HG02840 (cell line): Measurements from ENCODE around the gene ARL16.
"Not testable (repeated sequence)": the region's sequence is repeated elsewhere in the genome, so short reads cannot be mapped to it uniquely, and the experiment has no call there.

Experiments
- ATAC-seq: cut with Tn5 transposase; IDR thresholded peaks from one replicate; pipeline ENCODE4 v1.9.1; 2021; ENCODE audit warnings: mild to moderate bottlenecking, moderate library complexity, moderate number of reproducible peaks; ENCODE audit not compliant: unreplicated experiment, low FRiP score

The ARL16 gene

GRCh38 chr17:81696218-81696941 is 12.8 kb upstream of the ARL16 start:
- no peak for ATAC-seq

DNA sequence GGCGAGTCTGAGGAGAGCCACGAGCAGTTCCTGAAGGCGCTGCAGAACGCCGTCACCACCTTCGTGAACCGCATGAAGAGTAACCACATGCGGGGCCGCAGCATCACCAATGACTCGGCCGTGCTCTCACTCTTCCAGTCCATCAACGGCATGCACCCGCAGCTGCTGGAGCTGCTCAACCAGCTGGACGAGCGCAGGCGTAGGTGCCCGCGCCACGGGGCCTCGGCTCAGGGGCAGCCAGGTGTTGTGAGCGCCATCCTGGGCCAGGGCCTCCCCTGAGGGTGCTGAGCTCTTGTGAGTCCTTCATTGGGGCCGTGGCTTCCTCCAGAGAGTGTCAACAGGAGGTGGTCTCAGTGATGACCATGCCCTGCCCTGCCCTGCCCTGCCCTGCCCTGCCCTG is 12.2 kb upstream of the ARL16 start:
- ATAC-seq, result no peak

DNA sequence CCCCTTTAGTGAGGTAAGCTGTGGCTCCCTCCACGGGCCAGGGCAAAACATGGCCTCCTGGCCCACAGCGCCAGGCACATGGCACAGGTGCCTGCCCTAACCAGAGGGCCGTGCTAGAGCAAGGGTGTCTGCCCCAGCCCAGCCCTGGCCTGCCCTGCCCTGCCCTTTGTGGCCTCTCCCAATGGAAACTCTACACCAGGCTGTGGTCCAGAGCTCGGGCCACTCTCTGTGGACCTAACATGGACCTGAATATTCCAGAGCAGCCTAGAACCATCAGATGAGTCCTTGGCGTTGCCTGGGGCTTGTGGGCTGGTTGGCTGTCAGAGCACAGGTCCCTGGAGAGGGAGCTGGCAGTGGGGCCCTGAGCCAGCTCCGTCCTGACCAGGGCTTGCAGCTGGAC is 11.6 kb upstream of the ARL16 start:
- no peak for ATAC-seq

- no peak for ATAC-seq
Measured at GRCh38 chr17:81694810-81695209, 11.2 kb upstream of the ARL16 start.

- no peak for ATAC-seq
Measured at GRCh38 chr17:81693509-81694210, 10.1 kb upstream of the ARL16 start.

GRCh38 chr17:81691608-81692007 is 8.0 kb upstream of the ARL16 start:
- no peak for ATAC-seq

DNA sequence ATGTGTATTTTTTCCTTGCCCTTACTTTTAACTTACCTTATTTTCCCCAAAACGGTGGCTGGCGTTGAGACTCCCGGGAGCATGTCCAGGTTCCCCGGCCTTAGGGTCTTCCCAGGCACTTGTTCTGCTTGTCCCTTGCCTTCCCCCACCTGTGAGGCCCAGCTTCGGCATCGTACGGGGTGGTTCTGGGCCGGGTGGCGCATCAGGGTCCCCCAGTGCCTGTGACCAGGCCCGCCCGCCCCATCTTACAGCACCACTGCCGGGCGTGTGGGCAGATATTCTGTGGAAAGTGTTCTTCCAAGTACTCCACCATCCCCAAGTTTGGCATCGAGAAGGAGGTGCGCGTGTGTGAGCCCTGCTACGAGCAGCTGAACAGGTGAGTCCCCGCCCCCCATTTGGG is 7.6 kb upstream of the ARL16 start:
- no peak for ATAC-seq

DNA sequence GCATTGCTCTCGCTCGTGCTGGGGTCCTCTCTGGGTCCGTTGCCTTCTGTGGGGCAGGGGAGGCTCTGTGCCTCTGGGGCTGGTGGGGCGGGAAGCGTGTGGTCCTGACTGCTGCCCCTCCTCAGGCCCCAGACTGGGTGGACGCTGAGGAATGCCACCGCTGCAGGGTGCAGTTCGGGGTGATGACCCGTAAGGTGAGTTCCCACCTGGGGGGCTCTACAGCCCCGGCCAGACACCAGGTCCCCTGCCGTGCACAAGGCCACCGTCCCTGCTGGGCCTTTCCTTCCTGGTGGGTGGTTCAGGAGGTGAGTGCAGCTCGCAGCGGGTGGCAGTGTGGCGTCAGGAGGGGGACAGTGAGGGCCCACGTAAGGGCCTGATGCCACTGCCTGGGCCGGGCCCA is 7.0 kb upstream of the ARL16 start:
- ATAC-seq, result no peak

DNA sequence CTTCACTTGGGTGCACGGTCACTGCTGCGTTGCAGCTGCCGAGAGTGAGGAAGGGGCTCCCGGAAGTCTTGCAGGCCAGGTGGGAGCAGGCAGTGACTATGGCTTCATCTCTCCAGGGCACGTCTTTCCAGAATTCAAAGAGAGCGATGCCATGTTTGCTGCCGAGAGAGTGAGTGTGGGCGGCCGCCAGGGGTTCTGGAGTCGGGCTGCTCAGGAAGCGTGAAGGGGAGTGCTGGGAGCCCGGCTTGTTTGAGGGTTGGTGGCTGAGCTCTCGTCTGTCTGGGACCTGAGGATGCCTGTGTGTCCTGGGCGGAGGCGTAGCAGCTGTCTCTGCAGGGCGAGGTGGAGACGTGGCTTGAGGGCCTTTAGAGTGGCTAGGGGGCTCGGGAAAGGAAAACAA is 6.5 kb upstream of the ARL16 start:
- ATAC-seq, result no peak

GRCh38 chr17:81688616-81689015 is 5.0 kb upstream of the ARL16 start:
- ATAC-seq, result no peak

- ATAC-seq, result no peak
Measured at GRCh38 chr17:81687770-81688541, 4.4 kb upstream of the ARL16 start.

DNA sequence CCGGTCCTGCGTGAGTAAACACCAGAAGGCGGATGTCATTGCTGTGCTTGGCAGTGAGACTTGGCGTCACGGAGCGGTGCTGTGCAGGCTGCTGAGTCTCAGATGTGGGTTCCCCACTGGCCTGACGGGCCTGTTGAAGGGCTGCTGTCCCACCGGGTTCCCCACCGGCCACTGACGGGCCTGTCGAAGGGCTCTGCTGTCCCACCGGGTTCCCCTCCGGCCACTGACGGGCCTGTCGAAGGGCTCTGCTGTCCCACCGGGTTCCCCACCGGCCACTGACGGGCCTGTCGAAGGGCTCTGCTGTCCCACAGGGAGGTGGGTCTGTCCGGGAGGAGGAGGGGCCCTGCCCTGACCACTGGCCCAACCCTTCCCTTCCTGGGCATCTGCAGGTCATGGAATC is 3.0 kb upstream of the ARL16 start:
- ATAC-seq, result no peak

DNA sequence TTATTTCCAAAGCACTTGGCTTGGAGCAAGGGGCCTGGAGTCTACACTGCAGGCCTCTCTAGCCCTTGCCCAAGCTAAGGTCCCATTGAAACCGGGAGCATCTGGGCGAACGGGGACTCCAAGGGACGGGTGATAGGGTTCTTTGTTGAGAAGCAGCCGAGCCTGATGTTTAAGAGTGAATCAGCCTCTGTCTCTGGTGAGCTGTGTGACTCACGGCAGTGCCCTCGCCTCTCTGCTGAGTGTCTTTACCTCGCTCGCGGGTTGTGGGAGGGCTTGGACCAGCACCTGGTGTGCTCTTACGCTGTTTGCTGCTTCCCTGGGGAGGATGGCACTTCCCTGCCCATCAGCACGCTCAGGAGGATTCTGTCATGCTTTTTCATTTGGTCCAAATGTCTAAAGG is 1.5 kb upstream of the ARL16 start:
- no peak for ATAC-seq

GRCh38 chr17:81684442-81684911 is 880 bp upstream of the ARL16 start:
- ATAC-seq, result no peak

GRCh38 chr17:81683208-81683583 is 401 bp downstream of the ARL16 start:
- peak; percentile 2 for ATAC-seq

DNA sequence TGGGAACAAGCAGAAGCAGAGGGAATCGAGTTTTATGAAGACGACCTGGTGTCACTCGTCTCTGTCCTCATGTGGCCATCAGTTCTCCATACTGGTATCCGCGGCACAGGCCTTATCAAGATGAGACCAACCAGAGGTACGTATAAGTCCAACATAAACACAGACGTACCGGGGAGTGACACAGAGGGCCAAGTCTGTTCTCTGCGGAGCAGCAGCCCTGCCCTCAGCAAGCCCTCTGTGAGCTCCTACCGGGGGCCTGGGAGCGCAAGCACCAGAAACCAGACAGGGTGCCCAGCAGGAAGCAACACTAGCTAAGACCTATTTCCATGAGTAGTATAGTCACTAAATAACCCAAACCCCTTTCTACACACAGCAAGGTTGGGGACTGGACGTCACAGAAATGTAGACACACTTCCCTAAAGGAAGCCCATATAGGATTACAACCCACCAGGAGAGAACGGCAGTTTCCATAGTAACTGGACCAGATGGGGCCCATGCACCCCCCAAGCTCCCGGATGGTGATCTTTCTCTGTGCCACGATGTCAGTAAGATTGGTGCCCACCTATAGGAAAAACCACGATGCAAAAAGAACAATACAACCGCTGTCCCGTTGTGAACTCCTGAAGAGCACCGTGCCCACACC is 911 bp downstream of the ARL16 start:
- no peak for ATAC-seq

DNA sequence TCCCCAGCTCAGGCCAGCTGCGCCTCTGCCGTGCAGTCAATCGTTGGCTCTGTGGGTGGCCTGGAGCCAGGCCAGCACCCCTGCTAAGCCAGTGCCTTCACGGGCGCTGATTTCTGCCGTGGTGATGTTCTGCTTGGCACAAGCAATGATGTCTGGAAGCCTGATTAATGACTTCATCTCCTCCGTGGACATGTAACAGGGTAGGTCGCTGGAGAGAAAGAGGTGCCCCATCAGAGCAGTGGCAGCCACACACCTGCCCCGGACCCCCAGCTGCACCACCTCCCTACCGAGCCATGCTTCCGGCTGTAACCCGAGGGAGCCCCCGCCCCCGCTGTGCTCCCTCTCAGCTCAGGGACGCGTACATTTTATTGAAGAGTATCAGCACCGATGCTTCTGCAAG is 1.9 kb downstream of the ARL16 start:
- ATAC-seq, result no peak

GRCh38 chr17:81680150-81680549 is 3.4 kb downstream of the ARL16 start:
- ATAC-seq, result no peak

GRCh38 chr17:81676906-81677305 is 6.7 kb downstream of the ARL16 start:
- no peak for ATAC-seq

DNA sequence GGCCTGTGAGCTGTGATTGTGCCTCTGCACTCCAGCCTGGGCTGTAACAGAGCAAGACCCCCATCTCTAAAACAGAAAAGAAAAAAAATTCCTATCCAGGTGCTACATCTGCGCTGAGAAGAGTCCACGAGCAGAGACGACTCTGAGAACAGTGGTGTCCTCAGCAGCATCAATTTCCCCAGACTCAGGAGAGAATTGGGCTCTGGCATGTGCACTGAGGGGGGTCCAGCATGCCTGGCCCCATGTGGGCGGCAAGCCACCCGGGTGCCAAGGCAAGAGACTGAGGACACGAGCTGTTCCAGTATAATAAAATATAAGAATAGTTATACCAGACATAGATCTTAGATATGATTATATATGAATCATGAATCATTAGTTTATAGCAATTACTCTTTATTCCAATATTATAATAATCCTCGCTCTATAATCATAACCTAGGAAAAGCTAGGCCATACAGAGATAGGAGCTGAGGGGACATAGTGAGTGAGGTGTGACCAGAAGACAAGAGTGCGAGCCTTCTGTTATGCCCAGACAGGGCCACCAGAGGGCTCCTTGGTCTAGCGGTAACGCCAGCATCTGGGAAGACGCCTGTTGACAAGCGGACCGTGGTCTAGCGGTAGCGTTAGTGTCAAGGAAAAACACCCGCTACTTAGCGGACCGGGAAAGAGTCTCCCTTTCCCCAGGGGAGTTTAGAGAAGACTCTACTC is 7.9 kb downstream of the ARL16 start:
- not testable (repeated sequence) for ATAC-seq
